GM23248 (cell line): Measurements from ENCODE around the gene SOWAHC. TPM values are rescaled to one million over a fixed set of nuclear protein-coding genes. Genes with fewer than 3 reads are reported as not detected.
"Not testable (repeated sequence)": the region's sequence is repeated elsewhere in the genome, so short reads cannot be mapped to it uniquely, and the experiment has no call there.

ENCODE experiments used
- DNase-seq: peaks from one replicate; pipeline ENCODE4 v3.0.0-alpha.2; 2015
- H2AFZ ChIP-seq: fragments of 200-600 bp; sonication (generic); 2 replicates; pipeline ENCODE4 v1.6.1; 2016; ENCODE audit warnings: antibody characterized with exemption
- H3F3A ChIP-seq: fragments of 200-600 bp; sonication (generic); 2 replicates; pipeline ENCODE4 v1.6.1; 2016; ENCODE audit warnings: mild to moderate bottlenecking, antibody characterized with exemption, mixed run types; ENCODE audit not compliant: insufficient read depth
- H3K27ac ChIP-seq: fragments of 200-600 bp; sonication (generic); 2 replicates; pipeline ENCODE4 v1.5.1; 2016; ENCODE audit warnings: mild to moderate bottlenecking
- H3K27me3 ChIP-seq: fragments of 200-600 bp; sonication (generic); replicated peaks from 2 replicates; pipeline ENCODE4 v1.6.1; 2016; ENCODE audit warnings: mild to moderate bottlenecking; ENCODE audit not compliant: insufficient read depth
- H3K36me3 ChIP-seq: fragments of 200-600 bp; sonication (generic); 2 replicates; pipeline ENCODE4 v1.6.1; 2016; ENCODE audit warnings: low read depth, mild to moderate bottlenecking
- H3K4me1 ChIP-seq: fragments of 200-600 bp; sonication (generic); 2 replicates; pipeline ENCODE4 v1.6.1; 2016; ENCODE audit warnings: mild to moderate bottlenecking; ENCODE audit not compliant: insufficient read depth
- H3K4me2 ChIP-seq: fragments of 200-600 bp; sonication (generic); one replicate; pipeline ENCODE4 v1.6.1; 2016; ENCODE audit warnings: mild to moderate bottlenecking; ENCODE audit not compliant: unreplicated experiment
- H3K4me3 ChIP-seq: fragments of 200-600 bp; sonication (generic); 2 replicates; pipeline ENCODE4 v1.5.1; 2016; ENCODE audit warnings: mild to moderate bottlenecking
- H3K79me2 ChIP-seq: fragments of 200-600 bp; sonication (generic); 2 replicates; pipeline ENCODE4 v1.6.1; 2016; ENCODE audit warnings: mild to moderate bottlenecking; ENCODE audit not compliant: insufficient read depth
- H3K9ac ChIP-seq: fragments of 200-600 bp; sonication (generic); 2 replicates; pipeline ENCODE4 v1.6.1; 2016; ENCODE audit warnings: mild to moderate bottlenecking
- H3K9me2 ChIP-seq: fragments of 200-600 bp; sonication (generic); 2 replicates; pipeline ENCODE4 v1.6.1; 2016; ENCODE audit warnings: mixed run types, mild to moderate bottlenecking, moderate library complexity; ENCODE audit not compliant: insufficient read depth
- H3K9me3 ChIP-seq: fragments of 200-600 bp; sonication (generic); one replicate; pipeline ENCODE4 v1.6.1; 2017; ENCODE audit warnings: low read depth
- H4K20me1 ChIP-seq: fragments of 200-600 bp; sonication (generic); 2 replicates; pipeline ENCODE4 v1.6.0; 2016; ENCODE audit not compliant: insufficient read depth
- EZH2 ChIP-seq: fragments of 200-600 bp; sonication (generic); IDR thresholded peaks from 2 replicates; pipeline ENCODE4 v1.6.1; 2018; ENCODE audit warnings: antibody characterized with exemption, mild to moderate bottlenecking; ENCODE audit not compliant: insufficient read depth, poor library complexity, severe bottlenecking
- EZH2phosphoT487 ChIP-seq: fragments of 200-600 bp; sonication (generic); IDR thresholded peaks from 2 replicates; pipeline ENCODE4 v1.6.1; 2018; ENCODE audit warnings: antibody characterized with exemption, moderate library complexity, mild to moderate bottlenecking, low read depth; ENCODE audit not compliant: insufficient read depth
- WGBS, 2 experiments: methylation state at CpG; one replicate each; pipeline ENCODE4 v1.1.6; 2015 to 2017; ENCODE audit warnings: low lambda C conversion rate in 2 of 2, low coverage in 1 of 2; ENCODE audit errors: missing lambda C conversion rate in 2 of 2; 5-methylcytosine and 5-hydroxymethylcytosine counted together
- in situ Hi-C: fragments of 300-500 bp; cut with MboI; formaldehyde crosslinking; loops from 2 replicates; pipeline ENCODE4 v1.15.0; 2020
- polyA plus RNA-seq: library from polyadenylated mRNA; unstranded; fragments of >200 nt; fragmentation: Nextera tagmentation; extraction: Ambion mirVana; gene quantifications from 2 replicates; pipeline ENCODE4 v1.2.1, GENCODE V29; 2016
- total RNA-seq: library from RNA; depleted of rRNA; stranded (reverse); fragments of >200 nt; shearing (Covaris generic); gene quantifications from 2 replicates; pipeline ENCODE4 v1.2.3, GENCODE V29; 2014

Gene SOWAHC
- total and polyA plus RNA-seq, 2 experiments from 2014 or later, result 19.8 to 46.0 TPM

DNA sequence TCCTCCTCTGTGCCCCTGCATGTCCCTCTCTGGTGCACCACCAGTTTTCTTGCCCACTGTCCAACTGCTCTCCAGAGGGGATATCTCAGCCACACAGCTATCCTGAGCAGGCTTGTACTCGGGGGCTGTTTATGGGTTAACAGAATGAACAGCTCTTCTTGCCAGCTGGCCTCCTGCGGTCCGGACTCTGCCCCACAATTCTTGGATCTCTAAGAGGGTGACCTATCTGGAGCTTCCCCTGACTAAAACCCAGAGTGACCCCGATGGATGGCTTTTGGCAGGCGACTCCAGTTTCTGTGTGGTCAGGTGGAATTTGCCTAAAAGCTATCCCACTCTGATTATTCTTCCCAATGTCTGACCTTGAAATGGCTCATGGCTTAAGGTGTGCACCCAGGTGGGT is 9.1 kb downstream of the SOWAHC start:
- no peak overlapping the region for H3K4me3 ChIP-seq
- H3K27ac ChIP-seq, result no peak overlapping the region
- H4K20me1 ChIP-seq, result no peaks in the 10 kb centered on the region
- WGBS, 2 experiments, result 63 to 69% methylated on average over 5 of the region's 5 CpGs
- no peaks in the 10 kb centered on the region for H3K36me3 ChIP-seq
- no peak overlapping the region for H2AFZ ChIP-seq
- no peaks in the 10 kb centered on the region for H3K9me3 ChIP-seq
- H3K9ac ChIP-seq, result no peak overlapping the region
- H3F3A ChIP-seq, result peaks cover 23% of the 10 kb centered on the region
- DNase-seq, result no peak
- no peaks in the 10 kb centered on the region for H3K27me3 ChIP-seq
- no peak overlapping the region for H3K4me2 ChIP-seq
- peaks cover 7% of the 10 kb centered on the region for H3K79me2 ChIP-seq
- H3K9me2 ChIP-seq, result no peaks in the 10 kb centered on the region
- TF ChIP-seq EZH2 (no peak), EZH2phosphoT487 (no peak)
- H3K4me1 ChIP-seq, result peaks cover 6% of the 10 kb centered on the region; the same call in 1 of the 2 replicates
- in situ Hi-C loops, result no loop called here

DNA sequence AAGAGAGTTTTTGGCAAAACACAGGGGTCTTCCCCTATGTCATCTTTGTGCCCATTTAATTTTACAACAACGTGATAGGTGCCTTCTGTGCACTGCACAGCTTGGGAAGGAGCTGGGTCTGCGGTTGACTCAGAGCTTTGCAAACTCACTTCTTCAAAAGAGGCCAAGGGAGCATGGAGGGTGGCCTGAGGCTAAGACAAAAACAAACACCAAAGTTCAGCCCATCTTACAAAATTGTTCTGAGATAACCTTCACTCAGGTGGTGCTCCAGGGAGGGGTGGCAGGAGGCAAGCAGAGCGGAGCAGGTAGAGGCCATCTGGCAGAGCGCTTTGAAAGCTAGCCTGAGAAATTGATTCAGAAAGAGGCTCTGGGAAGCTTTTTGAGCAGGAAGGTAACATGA is 9.8 kb downstream of the SOWAHC start:
- no peaks in the 10 kb centered on the region for H3K36me3 ChIP-seq
- no peak overlapping the region for H3K9ac ChIP-seq
- H3K27me3 ChIP-seq, result no peaks in the 10 kb centered on the region
- in situ Hi-C loops, result no loop called here
- no peak overlapping the region for H3K4me3 ChIP-seq
- H3K27ac ChIP-seq, result no peak overlapping the region
- no peak for TF ChIP-seq EZH2phosphoT487
- no peak for TF ChIP-seq EZH2
- 0 out of 2 replicates have a peak, but pooled peaks cover 1% of the 10 kb centered on the region for H3K79me2 ChIP-seq
- H3K9me3 ChIP-seq, result no peaks in the 10 kb centered on the region
- no peaks in the 10 kb centered on the region for H4K20me1 ChIP-seq
- no peak for DNase-seq
- peaks cover 17% of the 10 kb centered on the region for H3F3A ChIP-seq
- H3K4me2 ChIP-seq, result no peak overlapping the region
- H2AFZ ChIP-seq, result no peak overlapping the region
- no peaks in the 10 kb centered on the region for H3K9me2 ChIP-seq
- WGBS, 2 experiments, result 92 to 96% methylated on average over 4 of the region's 4 CpGs
- peaks cover 6% of the 10 kb centered on the region; the same call in 1 of the 2 replicates for H3K4me1 ChIP-seq

DNA sequence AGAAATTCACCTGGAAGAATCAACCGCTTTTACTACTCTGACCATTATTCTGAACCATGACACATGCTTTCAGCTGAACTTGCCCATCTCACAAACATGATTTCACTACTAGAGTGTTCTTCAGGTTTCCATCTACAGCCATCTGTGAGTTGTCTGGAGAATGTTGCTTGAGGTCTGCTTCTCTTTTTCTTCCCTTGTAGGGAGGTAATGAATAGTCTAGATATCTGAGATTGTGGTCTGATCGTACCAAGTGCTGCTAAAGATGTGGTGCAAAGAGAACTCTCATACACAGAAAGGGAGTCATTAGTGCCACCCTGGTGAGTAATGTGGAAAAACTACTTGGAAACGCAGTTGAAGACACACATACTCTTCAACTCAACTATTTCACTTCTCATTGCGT is 10.2 kb downstream of the SOWAHC start:
- peaks cover 13% of the 10 kb centered on the region for H3F3A ChIP-seq
- no peak overlapping the region for H3K4me2 ChIP-seq
- no peak overlapping the region for H3K9ac ChIP-seq
- no peaks in the 10 kb centered on the region for H3K36me3 ChIP-seq
- H3K9me3 ChIP-seq, result no peaks in the 10 kb centered on the region
- no peaks in the 10 kb centered on the region for H3K27me3 ChIP-seq
- H3K27ac ChIP-seq, result no peak overlapping the region
- no peak for TF ChIP-seq EZH2phosphoT487
- TF ChIP-seq EZH2, result no peak
- no peaks in the 10 kb centered on the region for H4K20me1 ChIP-seq
- no peak for DNase-seq
- no peak overlapping the region for H3K4me3 ChIP-seq
- no peaks in the 10 kb centered on the region for H3K9me2 ChIP-seq
- in situ Hi-C loops, result no loop called here
- H2AFZ ChIP-seq, result no peak overlapping the region
- peaks cover 4% of the 10 kb centered on the region; the same call in 1 of the 2 replicates for H3K4me1 ChIP-seq
- WGBS, 2 experiments, result 79 to 88% methylated on average over 4 of the region's 4 CpGs
- H3K79me2 ChIP-seq, result no peaks in the 10 kb centered on the region

- in situ Hi-C loops, result not testable (repeated sequence)
Observed at GRCh38 chr2:109628321-109628720, 14.2 kb downstream of the SOWAHC start.

DNA sequence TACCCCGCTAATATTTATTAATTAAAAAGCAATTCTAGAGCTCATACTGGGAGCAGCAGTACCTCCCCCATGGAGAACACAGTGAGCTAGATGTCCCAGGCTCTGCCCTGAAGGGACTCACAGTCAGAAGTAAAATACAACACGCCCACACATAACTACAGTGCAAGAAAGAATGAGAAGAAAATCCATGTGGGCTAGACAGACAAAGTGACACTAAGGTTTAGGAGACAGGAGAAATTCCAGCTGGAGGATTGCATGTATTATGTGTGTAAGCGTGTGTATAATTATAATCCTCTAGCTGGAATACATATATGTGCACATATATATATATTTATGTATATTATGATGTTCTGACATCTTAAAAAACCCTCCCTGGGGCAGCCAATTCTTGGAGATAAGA is 15.7 kb downstream of the SOWAHC start:
- TF ChIP-seq EZH2phosphoT487 (no peak), EZH2 (no peak)
- no peaks in the 10 kb centered on the region for H3K36me3 ChIP-seq
- H3K4me1 ChIP-seq, result 0 out of 2 replicates have a peak, but pooled peaks cover 5% of the 10 kb centered on the region
- H3K4me3 ChIP-seq, result no peak overlapping the region
- no peaks in the 10 kb centered on the region for H3K27me3 ChIP-seq
- no peak overlapping the region for H3K27ac ChIP-seq
- H2AFZ ChIP-seq, result no peak overlapping the region
- in situ Hi-C loops, result no loop called here
- H3F3A ChIP-seq, result peaks cover 5% of the 10 kb centered on the region; the same call in 1 of the 2 replicates
- 67 to 69% methylated on average over 3 of the region's 3 CpGs for WGBS, 2 experiments
- H3K9ac ChIP-seq, result no peak overlapping the region
- no peaks in the 10 kb centered on the region for H4K20me1 ChIP-seq
- no peak overlapping the region for H3K4me2 ChIP-seq
- H3K9me3 ChIP-seq, result no peaks in the 10 kb centered on the region
- DNase-seq, result peak; percentile 45
- H3K79me2 ChIP-seq, result no peaks in the 10 kb centered on the region
- no peaks in the 10 kb centered on the region for H3K9me2 ChIP-seq

More at GRCh38 chr2:109628321-109628720, 14.2 kb downstream of the SOWAHC start:
- H3K9me2 ChIP-seq, H3K36me3 ChIP-seq, H3K4me1 ChIP-seq, H3K9me3 ChIP-seq, H3K79me2 ChIP-seq, H3K9ac ChIP-seq, H3K27me3 ChIP-seq, H3K4me3 ChIP-seq, H3K27ac ChIP-seq, DNase-seq, H4K20me1 ChIP-seq, H3K4me2 ChIP-seq, H2AFZ ChIP-seq, H3F3A ChIP-seq: not testable (repeated sequence)
- 85 to 90% methylated on average over 7 of the region's 7 CpGs for WGBS, 2 experiments
